HCT116 (cell line): ENCODE results near the gene RBMS1. TPM values are rescaled to one million over a fixed set of nuclear protein-coding genes. Genes with fewer than 3 reads are reported as not detected.
A peak's percentile ranks its signal among the peaks of the same experiment; 100 is the strongest.

Source experiments
- ATAC-seq: fragments of 200-7000 bp; cut with Tn5 transposase; 2 replicates; pipeline ENCODE4 v1.9.1; 2020; ENCODE audit warnings: mild to moderate bottlenecking, moderate library complexity
- BruUV-seq: library from RNA; stranded (reverse); fragments of 400-500 nt; replicated peaks from 2 replicates; lab custom pipeline; 2021; lab: Mats Ljungman, UMichigan
- CTCF ChIA-PET: fragments of 300-600 bp; sonication (Branson Sonifier 250); formaldehyde crosslinking; loops from one replicate; lab custom pipeline; 2021; ENCODE audit warnings: antibody characterized with exemption; lab: Charles Lee
- POLR2A ChIA-PET: fragments of 300-600, 350-600 bp; sonication (Branson Sonifier 250); formaldehyde crosslinking; loops from one replicate; lab custom pipeline; 2021; ENCODE audit warnings: antibody characterized with exemption; lab: Charles Lee
- RAD21 ChIA-PET, 2 experiments: fragments of 300-600 bp; sonication (Branson Sonifier 250); formaldehyde crosslinking; loops; one replicate each; lab custom pipeline; 2023; ENCODE audit warnings: low total read pairs in 2 of 2; ENCODE audit not compliant: uncharacterized antibody in 2 of 2, unreplicated experiment in 2 of 2, low non-redundant PET in 1 of 2; lab: Charles Lee
- DNase-seq: peaks from one replicate; pipeline ENCODE4 v3.0.0-alpha.2; 2010; ENCODE audit warnings: low read depth, low spot score
- H2AFZ ChIP-seq: fragments of 200-600 bp; shearing (Covaris generic), sonication (generic); 2 replicates; pipeline ENCODE4 v1.6.1; 2017; ENCODE audit warnings: low read depth, mixed run types, mixed read lengths, antibody characterized with exemption, low read length; ENCODE audit not compliant: poor library complexity, severe bottlenecking
- H3K27ac ChIP-seq: 2 replicates; pipeline ENCODE4 v1.5.1; 2012; ENCODE audit warnings: low read depth, low read length
- H3K27me3 ChIP-seq: fragments of 200-600 bp; sonication (generic); 2 replicates; pipeline ENCODE4 v1.6.1; 2016; ENCODE audit warnings: mixed run types, low read length, mixed read lengths; ENCODE audit not compliant: insufficient read depth
- H3K36me3 ChIP-seq, 2 experiments: fragments of 200-500 bp in 1 of 2; fragments of 200-600 bp in 1 of 2; sonication (Bioruptor generic) in 1 of 2; sonication (generic) in 1 of 2; 2 replicates each; pipeline versions ENCODE4 v1.5.1 to v1.6.1; 2014 to 2016; ENCODE audit warnings: low read length in 2 of 2, inconsistent platforms in 1 of 2, mixed read lengths in 1 of 2, mixed run types in 1 of 2; ENCODE audit not compliant: insufficient read depth in 2 of 2, control insufficient read depth in 1 of 2
- H3K4me1 ChIP-seq, 2 experiments: fragments of 200-600 bp in 1 of 2; sonication (generic) in 1 of 2; 2 replicates each; pipeline versions ENCODE4 v1.5.1 to v1.6.1; 2012 to 2017; ENCODE audit warnings: low read length in 2 of 2, inconsistent platforms in 1 of 2, mild to moderate bottlenecking in 1 of 2, mixed read lengths in 1 of 2, mixed run types in 1 of 2, moderate library complexity in 1 of 2; ENCODE audit not compliant: insufficient read depth in 2 of 2, control insufficient read depth in 1 of 2
- H3K4me2 ChIP-seq: fragments of 200-600 bp; sonication (generic); 2 replicates; pipeline ENCODE4 v1.6.1; 2017; ENCODE audit warnings: mixed run types, low read length, mixed read lengths
- H3K4me3 ChIP-seq, 2 experiments: fragments of 200-600 bp in 1 of 2; sonication (generic) in 1 of 2; replicated peaks in 1 of 2; 2 replicates each; pipeline ENCODE4 v1.5.1; 2011 to 2016; ENCODE audit warnings: low read length in 2 of 2, control low read depth in 1 of 2, low read depth in 1 of 2, mild to moderate bottlenecking in 1 of 2, mixed read lengths in 1 of 2, mixed run types in 1 of 2
- H3K79me2 ChIP-seq: fragments of 200-600 bp; sonication (generic); 2 replicates; pipeline ENCODE4 v1.6.1; 2017; ENCODE audit warnings: mild to moderate bottlenecking, mixed run types, low read length, moderate library complexity, mixed read lengths; ENCODE audit not compliant: insufficient read depth
- H3K9ac ChIP-seq: fragments of 200-600 bp; sonication (generic); 2 replicates; pipeline ENCODE4 v1.6.1; 2016; ENCODE audit warnings: low read length, mixed read lengths
- H3K9me2 ChIP-seq: fragments of 200-600 bp; sonication (generic), shearing (Covaris generic); 2 replicates; pipeline ENCODE4 v1.6.1; 2017; ENCODE audit warnings: mixed run types, mild to moderate bottlenecking, moderate library complexity; ENCODE audit not compliant: insufficient read depth
- H3K9me3 ChIP-seq, 2 experiments: fragments of 200-500 bp in 1 of 2; fragments of 200-600 bp in 1 of 2; sonication (Bioruptor generic) in 1 of 2; sonication (generic) in 1 of 2; 2 replicates each; pipeline ENCODE4 v1.6.1; 2014 to 2017; ENCODE audit warnings: low read length in 2 of 2, mixed read lengths in 2 of 2, inconsistent platforms in 1 of 2, low read depth in 1 of 2, mild to moderate bottlenecking in 1 of 2, mixed run types in 1 of 2, moderate library complexity in 1 of 2; ENCODE audit not compliant: control insufficient read depth in 1 of 2, insufficient read depth in 1 of 2
- H4K20me1 ChIP-seq: fragments of 200-600 bp; sonication (generic), shearing (Covaris generic); 2 replicates; pipeline ENCODE4 v1.6.1; 2017; ENCODE audit warnings: mixed run types, mild to moderate bottlenecking, moderate library complexity; ENCODE audit not compliant: insufficient read depth
- ATF3 ChIP-seq: IDR thresholded peaks from 2 replicates; pipeline ENCODE4 v1.6.1; 2012
- CTCF ChIP-seq, 3 experiments: fragments of 200-600 bp in 1 of 3; sonication (generic) in 1 of 3; IDR thresholded peaks in 2 of 3; conservative IDR thresholded peaks in 1 of 3; 2 replicates each; pipeline ENCODE4 v1.5.1; 2012 to 2017; ENCODE audit warnings: low read depth in 2 of 3, low read length in 2 of 3, antibody characterized with exemption in 1 of 3, borderline replicate concordance in 1 of 3, control low read depth in 1 of 3, mild to moderate bottlenecking in 1 of 3, mixed read lengths in 1 of 3, mixed run types in 1 of 3, moderate library complexity in 1 of 3; ENCODE audit not compliant: insufficient read depth in 1 of 3
- EGR1 ChIP-seq: IDR thresholded peaks from 2 replicates; pipeline ENCODE4 v1.6.1; 2012; ENCODE audit warnings: low read depth
- EZH2 ChIP-seq: fragments of 200-600 bp; sonication (generic); IDR thresholded peaks from 2 replicates; pipeline ENCODE4 v1.6.1; 2017; ENCODE audit warnings: antibody characterized with exemption, mixed run types
- RAD21 ChIP-seq: IDR thresholded peaks from 2 replicates; pipeline ENCODE4 v1.6.1; 2012; ENCODE audit warnings: low read depth, mild to moderate bottlenecking
- TCF7L2 ChIP-seq: IDR thresholded peaks from 2 replicates; pipeline ENCODE4 v1.7.0; 2011; ENCODE audit warnings: borderline replicate concordance, inconsistent platforms; ENCODE audit not compliant: insufficient read depth, insufficient read length; ENCODE audit errors: extremely low read depth
- YY1 ChIP-seq: IDR thresholded peaks from 2 replicates; pipeline ENCODE4 v1.6.1; 2011; ENCODE audit warnings: low read length, low read depth, moderate library complexity, mild to moderate bottlenecking; ENCODE audit not compliant: insufficient replicate concordance; ENCODE audit errors: extremely low read depth
- ZBTB33 ChIP-seq: IDR thresholded peaks from 2 replicates; pipeline ENCODE4 v1.6.1; 2011; ENCODE audit warnings: mild to moderate bottlenecking, low read length, moderate library complexity; ENCODE audit not compliant: insufficient replicate concordance; ENCODE audit errors: extremely low read depth
- intact Hi-C: fragments of 100-400 bp; cut with micrococcal nuclease; formaldehyde crosslinking; loops from 2 replicates; pipeline ENCODE4 v1.10.0; 2022
- total RNA-seq: library from RNA; stranded (reverse); gene quantifications from one replicate; pipeline ENCODE4 v1.2.1, GENCODE V29; 2021; ENCODE audit not compliant: unreplicated experiment

Gene RBMS1
- total RNA-seq, 1 experiment from 2014 or later = 17.6 TPM

- Histone ChIP-seq H3K9ac (no peak overlapping the region), H3K4me2 (peak overlapping the region; percentile 2; the same call in 1 of the 2 replicates), H3K27me3 (no peaks in the 10 kb centered on the region), H2AFZ (peak overlapping the region; percentile 78), H3K9me3 (no peaks in the 10 kb centered on the region), H3K4me1 (peaks cover 24 to 25% of the 10 kb centered on the region in 2 experiments), H4K20me1 (no peaks in the 10 kb centered on the region), H3K4me3 (no peak overlapping the region), H3K27ac (no peak overlapping the region), H3K79me2 (no peaks in the 10 kb centered on the region), H3K36me3 (no peaks in the 10 kb centered on the region), H3K9me2 (no peaks in the 10 kb centered on the region)
- ChIA-PET RAD21 (no interaction called here), POLR2A (no interaction called here), CTCF (interaction anchor here (0.7 to 2.2 kb wide), 17 partner anchors 10 to 634 kb away, joined by 3 to 11 read pairs (median 5); no protein-coding TSS in a partner anchor)
- DNase-seq (peak; percentile 56), ATAC-seq (peak; percentile 61)
- TF ChIP-seq ATF3 = no peak
- TF ChIP-seq ZBTB33 = no peak
- peak; percentile 56 for TF ChIP-seq RAD21
- peak; percentile 27 for TF ChIP-seq YY1
- no peak for TF ChIP-seq TCF7L2
- TF ChIP-seq CTCF (IDR thresholded peaks at IDR 0.05 in 2 of 3, conservative IDR thresholded peaks at IDR 0.05 in 1 of 3; ENCODE audit: borderline replicate concordance in 1 of 3, insufficient read depth in 1 of 3, low read depth in 2 of 3, low read length in 2 of 3) = peak; percentile 37 to 70 (median 49); a peak in 5 of 6 replicates
- 0 out of 2 replicates have a peak, but pooled peaks have one; percentile 18 for TF ChIP-seq EGR1
- no peak for TF ChIP-seq EZH2
- intact Hi-C loops = loop anchor here (2.0 kb wide), 1 partner anchor 489 kb away; no protein-coding TSS in a partner anchor
- no TSS peak for BruUV-seq
Measured at GRCh38 chr2:160429248-160430000, 64.2 kb downstream of the RBMS1 start.
